ENCODE data around the gene OPN1SW.

OPN1SW gene

DNA sequence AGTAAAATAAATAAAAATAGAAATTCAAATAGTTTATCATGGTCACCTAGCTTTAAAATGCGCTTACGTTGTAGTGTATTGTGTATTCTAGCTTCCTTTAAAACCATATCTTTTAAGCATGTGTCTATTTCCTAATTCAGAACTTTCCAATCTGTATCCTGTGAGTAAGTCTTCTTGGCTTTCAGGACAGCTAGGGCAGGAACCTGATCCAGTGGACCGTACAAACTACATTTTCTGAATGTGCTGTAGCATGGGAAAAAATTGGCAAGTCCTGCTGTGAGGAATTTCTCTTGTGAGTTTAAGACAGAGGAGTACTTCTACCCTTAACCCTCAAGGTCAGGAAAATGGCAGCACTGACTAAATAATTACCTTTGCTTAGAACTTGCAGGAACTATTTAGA lies 12.1 kb downstream of the OPN1SW start:
- H3K4me3 ChIP-seq (ENCODE audit: low read depth, low read length): no peak overlapping the region
- TF ChIP-seq, protein P1, sequence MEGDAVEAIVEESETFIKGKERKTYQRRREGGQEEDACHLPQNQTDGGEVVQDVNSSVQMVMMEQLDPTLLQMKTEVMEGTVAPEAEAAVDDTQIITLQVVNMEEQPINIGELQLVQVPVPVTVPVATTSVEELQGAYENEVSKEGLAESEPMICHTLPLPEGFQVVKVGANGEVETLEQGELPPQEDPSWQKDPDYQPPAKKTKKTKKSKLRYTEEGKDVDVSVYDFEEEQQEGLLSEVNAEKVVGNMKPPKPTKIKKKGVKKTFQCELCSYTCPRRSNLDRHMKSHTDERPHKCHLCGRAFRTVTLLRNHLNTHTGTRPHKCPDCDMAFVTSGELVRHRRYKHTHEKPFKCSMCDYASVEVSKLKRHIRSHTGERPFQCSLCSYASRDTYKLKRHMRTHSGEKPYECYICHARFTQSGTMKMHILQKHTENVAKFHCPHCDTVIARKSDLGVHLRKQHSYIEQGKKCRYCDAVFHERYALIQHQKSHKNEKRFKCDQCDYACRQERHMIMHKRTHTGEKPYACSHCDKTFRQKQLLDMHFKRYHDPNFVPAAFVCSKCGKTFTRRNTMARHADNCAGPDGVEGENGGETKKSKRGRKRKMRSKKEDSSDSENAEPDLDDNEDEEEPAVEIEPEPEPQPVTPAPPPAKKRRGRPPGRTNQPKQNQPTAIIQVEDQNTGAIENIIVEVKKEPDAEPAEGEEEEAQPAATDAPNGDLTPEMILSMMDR (IDR thresholded peaks at IDR 0.05; ENCODE audit: borderline replicate concordance, insufficient read depth, low read depth, low read length): no peak

DNA sequence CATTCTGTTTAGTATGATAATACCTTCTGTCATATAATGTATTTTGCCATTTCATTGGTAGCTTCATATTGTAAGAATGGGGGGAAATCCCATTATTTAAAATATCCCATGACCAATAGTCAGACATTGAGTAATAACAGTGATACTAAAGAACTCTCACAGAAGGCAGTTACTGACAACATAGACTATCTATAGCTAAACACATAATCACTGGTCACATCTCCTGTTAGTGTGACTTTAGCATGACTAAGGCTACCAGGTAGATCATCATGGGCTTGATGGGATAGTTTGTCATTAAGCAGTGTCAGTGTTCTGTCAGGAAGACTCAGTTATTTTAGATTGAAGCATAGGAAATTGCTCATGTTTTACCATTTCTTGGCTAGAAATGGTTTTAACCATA lies 16.4 kb downstream of the OPN1SW start:
- TF ChIP-seq, protein P1 (IDR thresholded peaks at IDR 0.05; ENCODE audit: borderline replicate concordance, insufficient read depth, low read depth, low read length): no peak
- H3K4me3 ChIP-seq (ENCODE audit: low read depth, low read length): no peak overlapping the region

DNA sequence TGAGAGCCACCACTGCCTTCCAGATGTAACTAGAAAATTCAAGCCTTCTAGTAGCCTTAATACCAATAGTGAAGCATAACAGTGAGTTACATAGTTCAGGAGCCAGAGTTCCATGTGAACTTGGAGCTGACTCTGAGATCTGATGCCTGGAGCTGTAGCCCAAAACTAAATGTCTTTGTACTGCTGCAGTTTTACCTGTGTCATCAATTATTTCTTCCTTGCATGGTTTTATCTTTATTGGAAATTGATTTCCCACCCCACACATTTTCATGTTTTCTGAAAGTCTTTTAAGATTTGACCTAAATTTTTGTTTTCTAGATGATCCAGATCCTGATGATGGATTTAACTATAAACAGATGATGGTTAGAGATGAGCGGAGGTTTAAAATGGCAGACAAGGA lies 17.0 kb downstream of the OPN1SW start:
- TF ChIP-seq, protein P1 (IDR thresholded peaks at IDR 0.05; ENCODE audit: borderline replicate concordance, insufficient read depth, low read depth, low read length): no peak

DNA sequence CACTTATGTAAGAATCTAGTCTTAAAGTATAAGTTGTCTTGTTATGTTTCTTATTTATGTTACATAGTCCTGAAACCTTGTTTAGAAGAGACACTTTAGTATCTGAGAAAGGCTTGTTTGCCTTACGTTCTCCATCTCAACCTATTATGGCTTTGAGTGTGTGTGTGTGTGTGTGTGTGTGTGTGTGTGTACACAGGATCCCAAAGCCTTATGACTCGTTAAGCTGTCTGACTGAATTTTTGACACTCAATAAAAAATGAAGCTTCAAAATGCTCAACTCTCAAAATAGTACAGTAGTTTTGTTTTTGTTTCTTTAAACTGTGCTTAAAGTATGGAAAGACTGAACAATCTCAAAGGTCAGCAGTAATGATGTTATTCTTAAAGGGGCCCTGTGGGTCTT lies 18.4 kb downstream of the OPN1SW start:
- TF ChIP-seq, protein P1 (IDR thresholded peaks at IDR 0.05; ENCODE audit: borderline replicate concordance, insufficient read depth, low read depth, low read length): no peak
- no peak overlapping the region for H3K4me3 ChIP-seq (ENCODE audit: low read depth, low read length)

More for the DNA sequence above, 17.0 kb downstream of the OPN1SW start:
- H3K4me3 ChIP-seq (ENCODE audit: low read depth, low read length): no peak overlapping the region

DNA sequence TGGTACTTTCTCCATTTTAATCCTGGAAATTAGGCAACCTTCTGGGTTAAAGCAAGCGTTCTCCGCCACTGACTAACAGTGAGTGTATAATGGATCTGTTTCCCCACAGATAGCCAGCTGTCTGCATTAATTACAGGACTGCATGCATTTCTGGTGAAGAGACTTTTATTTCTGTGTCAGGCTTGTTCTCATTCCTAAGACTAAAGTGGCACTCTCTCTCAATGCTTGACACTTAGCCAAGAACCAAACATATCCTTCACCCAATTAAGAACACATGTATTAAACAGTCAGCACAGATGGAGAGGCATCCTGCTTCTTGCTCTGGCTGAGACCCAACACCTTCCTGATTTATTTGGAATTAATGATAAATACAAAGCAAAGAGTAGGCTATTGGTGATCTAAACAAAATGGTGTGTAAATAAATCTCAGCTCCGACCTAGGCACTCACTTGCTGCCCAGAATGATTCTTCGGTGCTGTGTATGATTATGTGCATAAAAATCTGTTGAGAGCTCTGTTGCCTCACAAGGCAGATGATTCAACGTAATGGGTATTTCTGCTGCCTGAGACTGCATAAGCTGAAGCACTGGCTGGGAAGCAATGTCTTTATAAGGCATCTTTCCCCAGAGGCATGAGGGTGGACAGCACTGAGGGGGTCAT lies 19.6 kb downstream of the OPN1SW start:
- no peak overlapping the region for H3K4me3 ChIP-seq (ENCODE audit: low read depth, low read length)
- TF ChIP-seq, protein P1 (IDR thresholded peaks at IDR 0.05; ENCODE audit: borderline replicate concordance, insufficient read depth, low read depth, low read length): no peak

DNA sequence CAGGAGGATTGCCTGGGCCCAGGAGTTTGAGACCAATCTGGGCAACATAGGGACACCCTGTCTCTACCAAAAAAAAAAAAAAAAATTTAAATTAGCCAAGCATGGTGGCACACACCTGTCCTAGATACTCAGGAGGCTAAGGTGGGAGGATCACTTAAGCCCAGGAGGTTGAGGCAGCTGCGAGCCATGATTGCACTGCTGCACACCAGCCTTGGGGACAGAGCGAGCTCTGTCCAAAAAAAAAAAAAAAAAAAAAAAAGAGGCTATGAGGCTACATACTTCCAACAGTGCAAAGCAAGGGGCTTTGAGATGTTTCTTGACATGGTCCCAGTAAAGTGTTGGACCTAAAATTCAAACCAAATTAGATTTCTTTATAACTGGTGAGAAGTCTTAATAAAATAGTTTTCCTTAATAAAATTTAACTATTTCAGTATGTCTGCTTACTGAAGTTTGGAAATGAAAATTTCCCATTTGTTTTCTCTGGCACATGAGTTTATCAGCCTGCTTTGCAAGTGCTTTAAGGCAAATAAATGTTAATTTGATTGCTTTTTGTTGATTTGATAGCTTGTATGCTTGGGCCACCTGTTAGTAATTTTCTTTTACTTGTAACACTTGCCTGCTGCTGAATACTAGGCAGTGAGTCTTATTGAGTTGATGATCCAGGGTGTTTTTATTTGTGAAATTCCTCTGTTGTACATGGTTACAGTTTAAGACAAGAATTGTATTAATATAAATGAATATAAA lies 20.3 kb downstream of the OPN1SW start:
- no peak overlapping the region for H3K4me3 ChIP-seq (ENCODE audit: low read depth, low read length)
- TF ChIP-seq, protein P1 (IDR thresholded peaks at IDR 0.05; ENCODE audit: borderline replicate concordance, insufficient read depth, low read depth, low read length): no peak

DNA sequence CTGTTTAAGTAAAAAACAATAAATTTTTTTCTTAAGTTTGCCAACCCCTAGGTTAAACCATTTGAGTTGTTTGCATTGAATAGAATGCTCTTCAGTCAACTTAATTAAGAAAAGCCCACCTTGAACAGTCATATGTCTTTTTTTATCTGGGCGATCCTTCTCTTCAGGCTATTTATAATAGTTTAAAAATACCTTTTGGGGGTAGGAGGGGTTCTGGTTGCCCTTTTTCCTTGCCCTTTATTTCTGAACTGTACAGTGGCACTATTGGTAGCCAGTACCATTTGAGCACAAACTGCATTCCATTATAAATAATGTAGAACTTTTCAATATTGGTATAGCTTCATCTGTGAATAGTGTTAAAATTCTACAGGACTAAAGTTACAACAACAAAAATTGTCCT lies 23.3 kb downstream of the OPN1SW start:
- H3K4me3 ChIP-seq (ENCODE audit: low read depth, low read length): no peak overlapping the region
- TF ChIP-seq, protein P1 (IDR thresholded peaks at IDR 0.05; ENCODE audit: borderline replicate concordance, insufficient read depth, low read depth, low read length): no peak

Data from GM12875 (cell line).